Stimulated activated CD4-positive, alpha-beta T cell treated with anti-CD3 and anti-CD28 coated beads, Interleukin-4, amount 100 ng/mL, for 24 hours (primary cell): Measurements from ENCODE around the gene WDFY1.

Experiments used
- DNase-seq: peaks from one replicate; pipeline ENCODE4 v3.0.0-alpha.2; 2020

WDFY1 gene, protein sequence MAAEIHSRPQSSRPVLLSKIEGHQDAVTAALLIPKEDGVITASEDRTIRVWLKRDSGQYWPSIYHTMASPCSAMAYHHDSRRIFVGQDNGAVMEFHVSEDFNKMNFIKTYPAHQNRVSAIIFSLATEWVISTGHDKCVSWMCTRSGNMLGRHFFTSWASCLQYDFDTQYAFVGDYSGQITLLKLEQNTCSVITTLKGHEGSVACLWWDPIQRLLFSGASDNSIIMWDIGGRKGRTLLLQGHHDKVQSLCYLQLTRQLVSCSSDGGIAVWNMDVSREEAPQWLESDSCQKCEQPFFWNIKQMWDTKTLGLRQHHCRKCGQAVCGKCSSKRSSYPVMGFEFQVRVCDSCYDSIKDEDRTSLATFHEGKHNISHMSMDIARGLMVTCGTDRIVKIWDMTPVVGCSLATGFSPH

DNA sequence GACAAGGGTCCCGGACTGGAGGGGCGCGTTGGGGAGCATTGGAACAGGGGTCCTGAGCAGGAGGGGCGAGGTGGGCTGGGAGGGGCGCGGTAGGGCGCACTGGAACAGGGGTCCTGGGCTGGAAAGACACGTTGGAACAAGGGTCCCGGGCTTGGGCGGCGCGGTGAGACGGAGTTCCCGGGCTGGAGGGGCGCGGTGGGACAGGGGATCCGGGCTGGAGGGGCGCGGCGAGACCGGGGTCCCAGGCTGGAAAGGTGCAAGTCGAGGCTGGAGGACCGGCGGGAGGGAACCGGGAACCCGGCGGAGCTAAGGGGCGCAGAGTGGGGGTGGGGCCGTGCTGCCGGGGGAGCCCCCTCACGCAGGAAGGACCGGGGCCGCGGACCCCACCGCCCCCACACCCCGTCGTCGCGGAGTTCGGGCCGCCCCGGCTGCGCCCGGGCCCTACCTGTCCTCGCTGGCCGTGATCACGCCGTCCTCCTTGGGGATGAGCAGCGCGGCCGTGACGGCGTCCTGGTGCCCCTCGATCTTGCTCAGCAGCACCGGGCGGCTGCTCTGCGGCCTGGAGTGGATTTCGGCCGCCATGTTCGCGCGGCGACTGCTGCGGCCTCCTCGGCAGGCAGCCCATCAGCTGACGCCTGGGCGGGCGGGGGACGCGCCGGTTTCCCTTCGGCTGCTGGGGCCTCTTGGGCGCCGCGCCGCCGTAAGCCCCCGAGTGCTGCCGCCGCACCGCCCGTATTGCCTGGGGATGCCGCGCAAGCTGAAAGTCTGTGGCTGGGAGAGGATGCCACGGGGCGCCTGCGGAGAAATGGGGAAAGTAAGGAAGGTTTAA lies at the start of gene WDFY1:
Gene WDFY1 (minus strand): TSS at position 633 of the 829 bp plus-strand sequence. CDS start 51 bp downstream, at position 582.
- peak; percentile 82 for DNase-seq

DNA sequence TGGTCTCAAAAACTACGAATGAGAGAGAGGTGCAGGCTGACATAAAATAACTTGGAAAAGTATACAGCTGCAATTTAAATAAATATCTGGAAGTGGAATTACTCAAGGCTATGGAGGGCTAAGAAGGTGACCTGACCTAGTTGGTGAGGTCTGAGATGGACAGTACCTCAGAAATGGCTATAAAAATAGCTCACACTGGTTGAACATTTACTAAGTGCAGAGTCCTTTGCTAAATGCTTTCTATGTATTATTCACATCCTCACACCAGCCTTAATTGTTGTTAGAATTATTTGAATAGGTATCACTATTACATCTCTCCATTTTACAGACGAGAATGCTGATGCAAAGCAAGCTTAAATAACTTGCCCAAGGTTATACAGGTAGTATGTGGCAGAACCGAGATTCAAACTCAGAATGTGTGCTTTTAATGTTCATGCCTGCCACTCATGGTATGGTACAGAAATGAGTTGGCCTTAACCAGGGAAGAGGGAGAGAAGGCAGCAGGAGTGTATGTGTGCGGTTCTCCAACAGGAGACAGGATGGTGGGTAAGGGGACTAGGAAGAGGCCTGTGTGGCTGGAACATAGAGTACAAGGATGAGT lies 49.5 kb upstream of the WDFY1 start:
- DNase-seq: no peak

DNA sequence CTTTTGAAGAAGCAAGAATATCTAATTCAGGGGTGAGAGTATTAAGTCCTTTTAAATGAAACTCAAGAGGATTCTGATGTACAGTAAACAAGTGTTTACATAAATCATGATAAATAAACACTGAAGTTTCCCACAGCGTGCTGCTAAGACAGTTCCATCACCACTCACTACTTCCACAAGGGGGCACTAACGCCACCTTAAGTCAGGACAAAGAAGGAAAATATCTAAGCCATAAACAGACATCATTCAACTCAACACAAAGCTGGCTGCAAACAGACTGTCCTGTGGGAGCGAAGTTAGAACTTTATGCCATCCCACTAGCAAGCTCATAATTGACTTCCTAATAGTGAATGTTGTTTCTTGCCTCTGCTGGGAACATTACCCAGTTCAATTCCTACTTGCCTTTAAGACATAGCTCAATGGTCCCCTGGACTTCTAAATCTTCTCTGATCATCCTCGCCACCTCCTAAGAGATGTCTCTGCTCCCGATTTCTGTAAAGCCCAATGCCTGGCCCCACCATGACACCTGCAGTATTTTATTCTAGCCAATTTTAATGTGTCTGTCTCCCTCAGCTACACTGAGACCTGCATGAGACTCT lies 48.6 kb upstream of the WDFY1 start:
- peak; percentile 69 for DNase-seq

DNA sequence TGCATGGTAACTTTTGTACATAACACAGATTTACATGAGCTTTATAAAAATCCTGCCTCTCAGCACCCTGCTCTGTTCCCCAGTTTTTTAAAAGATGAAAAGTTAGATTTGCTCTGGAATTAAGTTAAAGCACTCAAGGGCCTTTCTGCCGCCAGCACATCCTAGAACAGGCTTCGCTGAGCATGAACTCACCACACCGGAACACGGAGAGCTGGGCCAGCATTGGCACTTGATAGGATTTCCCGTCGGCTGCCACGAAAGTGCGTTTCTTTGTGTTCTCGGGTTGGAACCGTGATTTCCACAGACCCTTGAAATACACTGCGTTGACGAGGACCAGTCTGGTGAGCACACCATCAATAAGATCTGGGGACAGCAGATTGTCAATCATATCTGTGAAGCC lies 46.5 kb upstream of the WDFY1 start:
- DNase-seq: no peak

DNA sequence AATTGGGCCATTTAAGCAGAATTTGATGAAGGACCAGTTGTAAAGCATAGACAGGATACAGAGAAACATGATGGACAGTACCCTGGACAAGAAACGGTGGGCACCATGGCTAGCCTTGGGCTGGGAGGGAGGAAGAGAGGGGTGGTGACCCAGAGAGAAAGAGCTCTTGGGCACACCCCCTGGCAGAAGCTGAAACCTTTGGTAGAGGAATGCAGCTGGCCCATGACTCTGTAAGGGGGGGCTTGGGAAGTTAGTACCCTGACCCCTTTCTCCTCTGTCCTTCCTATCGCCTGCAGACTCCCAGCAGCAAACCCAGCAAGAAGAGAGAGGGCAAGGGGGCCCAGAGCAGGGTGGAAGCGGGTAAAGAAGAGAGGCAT lies 44.7 kb upstream of the WDFY1 start:
- DNase-seq: no peak

DNA sequence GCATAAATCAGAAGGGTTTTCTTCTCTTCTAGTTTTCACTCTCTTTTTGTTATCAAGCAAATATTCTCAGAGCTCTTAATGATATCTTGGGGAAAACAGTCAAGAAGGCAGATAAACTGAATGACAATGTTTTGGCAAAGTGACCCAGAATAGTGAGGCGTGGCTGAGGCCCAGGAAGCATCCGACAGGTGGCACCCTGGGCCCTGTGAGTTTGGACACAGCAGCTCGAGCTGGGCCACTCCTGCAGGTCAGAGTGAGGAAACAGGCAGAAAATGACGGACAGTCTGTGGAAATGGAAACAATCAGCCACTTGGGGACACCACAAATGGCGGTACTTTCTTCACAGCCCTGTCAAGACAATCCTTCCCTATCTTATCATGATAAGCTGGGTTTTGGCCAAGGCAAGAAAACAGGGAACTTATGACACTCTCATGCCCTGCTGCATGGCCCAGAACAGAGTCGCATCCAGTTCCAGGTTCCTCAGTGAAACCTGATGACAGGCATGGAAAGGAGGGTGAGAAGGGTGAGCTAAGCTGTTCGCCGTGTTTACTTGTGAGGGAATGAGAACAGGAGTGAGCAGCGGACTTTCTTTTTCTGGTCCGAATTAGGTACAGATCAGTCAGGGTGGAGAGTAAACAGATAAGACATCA lies 44.2 kb upstream of the WDFY1 start:
- DNase-seq: no peak

DNA sequence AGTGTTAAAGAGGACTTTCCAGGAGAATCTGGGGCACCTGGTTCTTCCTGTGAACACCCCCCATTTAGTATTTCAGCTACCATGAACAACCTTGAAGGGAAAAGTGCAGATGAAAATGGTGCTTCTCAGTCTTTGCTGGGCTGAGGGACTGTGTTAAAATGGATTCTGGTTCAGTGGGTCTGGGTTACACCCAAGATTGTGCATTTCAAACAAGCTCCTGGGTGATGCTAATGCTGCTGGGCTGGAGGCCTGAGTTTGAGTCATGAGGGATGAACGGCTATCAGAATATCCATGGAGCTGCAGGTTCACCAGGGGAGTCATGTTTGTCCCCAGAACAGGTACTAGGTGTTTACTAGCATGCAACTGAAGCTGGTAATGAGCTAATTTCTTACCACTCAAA lies 36.1 kb upstream of the WDFY1 start:
- DNase-seq: no peak

DNA sequence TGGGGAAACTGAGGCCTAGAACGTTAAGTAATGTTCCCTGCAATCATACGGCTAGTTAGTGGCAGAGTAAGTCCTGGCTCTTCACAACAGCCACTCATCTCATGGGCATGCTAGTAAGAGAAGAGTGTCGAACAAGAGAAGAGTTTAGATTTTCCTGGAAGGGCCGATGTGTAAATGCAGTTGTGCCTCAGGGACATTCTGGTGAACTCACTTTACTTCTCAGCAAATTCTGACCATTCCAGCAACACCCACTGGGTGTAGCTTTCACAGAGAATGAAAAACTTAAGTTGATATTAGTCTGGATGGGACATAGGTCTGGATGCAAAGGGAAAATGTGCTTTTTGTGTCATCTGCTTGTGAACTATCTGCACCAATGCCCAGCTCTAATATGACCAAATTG lies 35.7 kb upstream of the WDFY1 start:
- no peak for DNase-seq

DNA sequence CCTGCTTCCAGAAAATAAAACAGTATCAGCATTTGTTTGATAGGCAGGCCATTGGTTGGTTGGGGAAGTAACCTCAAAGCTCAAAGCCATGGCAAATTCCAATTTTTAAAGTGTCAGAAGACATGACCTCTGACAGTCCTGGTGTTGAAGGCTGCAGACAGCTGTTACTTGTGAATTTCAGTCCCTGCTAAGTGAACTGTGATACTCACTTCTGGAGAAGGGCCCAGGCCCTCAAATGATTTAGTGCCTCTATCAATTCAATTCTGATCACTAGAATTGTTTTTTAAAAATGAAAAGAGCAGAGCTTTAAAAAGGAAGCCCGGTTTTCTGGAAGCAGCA lies 35.2 kb upstream of the WDFY1 start:
- DNase-seq: no peak

DNA sequence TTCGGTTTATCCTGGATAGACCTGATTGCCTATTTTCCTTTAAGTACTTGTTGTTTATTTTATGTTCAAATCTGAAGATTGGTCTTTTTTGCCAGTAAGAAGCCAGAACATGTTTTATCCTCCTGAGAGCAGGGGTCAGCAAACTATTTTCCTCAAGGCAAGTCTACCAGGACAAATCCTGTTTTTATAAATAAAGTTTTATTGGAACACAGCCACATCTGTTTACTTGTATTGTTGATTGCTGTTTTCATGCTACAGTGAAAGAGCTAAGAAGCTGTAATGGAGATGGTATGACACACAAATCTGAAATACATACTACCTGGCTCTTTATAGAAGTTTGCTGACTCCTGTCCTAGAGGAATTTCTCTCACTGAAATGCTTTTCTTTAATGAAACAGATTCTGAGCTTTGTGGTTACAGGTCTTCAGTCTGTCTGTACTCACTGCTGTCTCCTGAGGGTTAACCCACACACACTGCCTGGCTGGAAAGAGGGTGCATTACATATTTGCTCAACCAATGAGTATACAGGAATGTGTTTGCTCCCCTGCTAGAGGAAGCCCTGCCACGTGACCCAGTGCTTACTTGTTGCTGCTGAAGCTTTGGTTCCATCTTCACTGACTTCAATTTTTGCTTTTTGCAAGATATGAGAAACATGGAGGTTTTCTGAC lies 34.7 kb upstream of the WDFY1 start:
- DNase-seq: no peak

DNA sequence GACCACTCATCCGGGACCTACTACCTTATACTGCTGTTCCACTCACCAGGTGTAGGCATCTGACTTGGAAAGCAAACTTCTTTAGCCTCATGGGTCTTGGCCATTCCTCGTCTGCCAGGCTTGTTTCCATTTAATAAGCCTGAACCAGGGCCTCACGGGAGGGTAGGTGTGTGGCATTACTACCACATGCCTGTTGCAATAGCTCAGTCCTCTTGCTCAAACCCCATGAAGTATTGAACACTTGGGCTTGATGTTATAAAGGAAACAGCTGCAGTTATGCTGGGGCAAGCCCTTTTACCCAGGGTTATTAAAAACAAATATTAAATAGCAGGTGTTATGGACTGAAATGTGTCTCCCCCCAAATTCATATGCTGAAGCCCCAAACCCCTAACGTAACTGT lies 33.3 kb upstream of the WDFY1 start:
- DNase-seq: no peak

DNA sequence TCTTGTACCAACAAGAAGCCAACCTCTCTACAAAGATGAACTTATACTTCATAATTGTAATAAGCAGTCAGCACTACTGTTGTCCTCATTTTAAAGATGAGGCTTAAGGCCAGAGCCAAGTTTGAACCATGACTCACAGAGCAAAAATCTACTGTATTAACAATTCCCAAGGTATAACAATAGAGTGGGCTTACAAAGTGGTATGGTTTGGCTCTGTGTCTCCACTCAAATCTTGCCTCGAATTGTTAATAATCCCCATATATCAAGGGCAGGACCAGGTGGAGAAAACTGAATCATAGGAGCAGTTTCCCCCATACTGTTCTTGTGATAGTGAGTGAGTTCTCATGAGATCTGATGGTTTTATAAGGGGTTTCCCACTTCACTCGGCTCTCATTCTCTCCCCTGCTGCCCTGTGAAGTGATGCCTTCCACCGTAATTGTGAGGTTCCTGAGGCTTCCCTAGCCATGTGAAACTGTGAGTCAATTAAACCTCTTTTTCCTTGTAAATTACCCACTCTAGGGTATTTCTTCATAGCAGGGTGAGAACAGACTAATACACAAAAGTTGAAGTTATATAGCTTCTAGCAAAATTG lies 31.6 kb upstream of the WDFY1 start:
- DNase-seq: no peak

DNA sequence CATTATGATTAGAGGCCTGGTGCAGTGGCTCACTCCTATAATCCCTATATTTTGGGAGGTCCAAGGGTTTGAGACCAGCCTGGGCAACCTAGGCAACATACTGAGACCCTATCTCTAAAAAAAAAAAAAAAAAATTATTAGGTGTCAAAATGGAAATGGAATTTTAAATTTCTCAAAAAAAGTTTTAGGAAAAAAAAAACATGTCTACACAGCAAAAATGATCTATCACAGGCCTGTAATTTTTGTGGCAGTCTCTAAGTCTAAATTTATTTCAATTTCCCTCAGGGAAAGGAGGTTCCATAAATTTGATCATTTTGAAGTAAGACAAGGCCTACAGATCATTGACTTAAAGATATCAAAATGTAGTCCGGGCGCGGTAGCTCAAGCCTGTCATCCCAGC lies 28.5 kb upstream of the WDFY1 start:
- no peak for DNase-seq

DNA sequence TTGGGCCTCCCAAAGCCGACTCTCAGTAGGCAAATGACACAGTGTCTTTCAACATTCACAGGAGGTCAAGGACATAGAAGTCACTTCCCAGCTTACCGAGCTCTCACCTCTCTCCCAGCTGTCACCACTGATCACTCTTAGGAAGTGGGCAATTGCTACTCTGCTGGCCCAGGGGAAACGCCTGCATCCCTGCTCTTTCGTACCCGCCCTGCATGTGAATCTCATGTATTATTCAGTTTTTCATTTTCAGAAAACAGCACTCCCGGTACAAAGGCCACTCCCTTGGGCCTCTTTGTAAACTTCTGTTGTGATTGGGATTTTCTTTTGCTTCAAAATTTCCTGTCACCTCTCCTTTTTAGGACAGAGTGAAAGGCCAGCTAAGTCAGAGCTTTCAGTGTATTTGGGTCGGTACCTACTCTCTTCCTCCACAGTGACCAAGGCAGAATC lies 27.5 kb upstream of the WDFY1 start:
- DNase-seq: no peak

DNA sequence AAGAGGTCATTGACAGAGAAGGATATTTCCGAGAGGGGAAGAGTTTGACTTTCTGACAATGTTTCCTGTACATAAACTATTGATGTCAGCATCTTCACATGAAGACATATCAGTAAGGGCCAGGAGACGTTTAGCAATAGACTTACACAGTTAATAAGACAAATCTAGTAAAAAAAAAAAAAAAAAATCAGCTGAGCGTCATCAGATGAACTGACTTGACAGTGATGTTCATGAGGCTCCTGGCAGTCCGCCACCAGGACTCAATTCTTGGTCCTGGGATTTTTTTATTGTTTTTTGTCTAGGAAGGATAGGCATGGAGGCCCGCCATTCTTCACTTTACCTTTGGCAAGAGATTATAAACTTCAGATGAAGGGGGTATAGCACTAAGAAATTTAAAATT lies 26.6 kb upstream of the WDFY1 start:
- DNase-seq: no peak

DNA sequence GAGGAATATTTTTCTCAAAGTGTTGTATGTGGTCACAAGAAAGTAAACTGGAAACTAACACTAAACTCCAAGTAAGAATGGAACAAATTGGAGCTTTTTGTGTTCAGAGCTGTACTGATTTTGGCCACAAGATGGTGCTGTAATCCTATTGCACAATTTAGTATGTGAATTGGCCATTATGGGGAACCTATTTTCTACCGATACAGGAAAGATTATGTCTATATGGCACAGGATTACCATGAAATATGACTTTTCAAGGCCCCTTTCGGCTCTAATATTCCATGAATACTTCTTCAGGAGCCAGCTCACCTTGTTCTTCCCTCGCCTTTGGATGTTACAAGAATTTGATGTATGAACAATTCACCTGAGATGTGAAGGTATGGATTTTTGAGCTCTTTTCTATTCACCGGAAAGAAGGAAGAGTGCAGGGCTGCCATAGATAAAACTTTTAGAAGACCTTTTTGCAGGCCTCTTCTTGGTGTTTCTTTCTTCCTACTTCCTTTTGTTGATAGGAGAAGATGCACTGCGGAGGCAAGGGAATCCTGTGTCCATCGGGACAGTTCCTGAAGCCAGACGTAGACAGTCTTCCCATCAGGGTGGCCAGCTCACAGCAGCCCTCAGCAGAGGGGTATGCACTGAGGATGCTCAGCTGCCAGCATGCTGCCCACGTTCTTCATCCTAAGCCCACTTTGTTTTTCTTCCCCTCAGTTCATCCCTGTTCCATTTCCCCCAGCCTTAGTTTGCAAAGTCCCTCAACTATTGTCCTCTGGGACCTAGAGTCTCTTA lies 25.4 kb upstream of the WDFY1 start:
- DNase-seq: peak; percentile 72

DNA sequence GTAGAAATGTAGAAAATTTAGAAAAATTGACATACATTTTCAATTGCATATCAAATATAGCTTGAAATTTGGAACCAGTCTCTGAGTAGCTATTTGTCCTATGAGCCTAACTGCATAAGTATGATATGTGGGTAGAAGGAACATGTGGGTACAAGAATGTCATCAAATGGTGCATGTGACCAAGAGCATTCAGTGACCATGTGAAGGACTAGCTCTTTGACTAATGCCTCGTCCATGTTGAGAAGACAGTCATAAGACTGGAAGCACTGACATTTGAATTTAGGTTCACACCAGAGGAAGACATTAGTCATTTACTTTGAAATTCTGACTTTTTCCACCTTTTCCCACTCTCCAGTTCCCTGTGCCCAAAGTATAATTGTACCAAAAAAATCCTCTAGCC lies 24.7 kb upstream of the WDFY1 start:
- no peak for DNase-seq

DNA sequence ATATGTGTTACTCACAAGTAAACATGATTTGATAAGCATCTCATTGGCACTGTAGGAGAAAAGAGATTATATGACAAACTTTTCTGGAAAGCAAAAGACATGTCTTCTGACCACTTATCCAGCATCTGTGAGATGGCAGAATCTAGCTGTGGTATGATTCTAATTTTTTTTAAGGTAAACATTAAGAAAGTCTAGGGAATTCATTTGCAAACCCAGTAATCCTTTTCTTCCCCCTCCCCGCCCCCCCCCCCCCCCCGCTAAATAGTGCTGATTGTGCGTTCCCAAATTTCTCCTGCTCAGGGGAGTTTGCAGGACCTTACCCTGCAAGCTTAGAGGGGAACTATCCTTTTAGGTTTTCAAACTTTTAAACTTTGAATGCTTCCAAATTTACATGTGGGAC lies 24.2 kb upstream of the WDFY1 start:
- DNase-seq: no peak

DNA sequence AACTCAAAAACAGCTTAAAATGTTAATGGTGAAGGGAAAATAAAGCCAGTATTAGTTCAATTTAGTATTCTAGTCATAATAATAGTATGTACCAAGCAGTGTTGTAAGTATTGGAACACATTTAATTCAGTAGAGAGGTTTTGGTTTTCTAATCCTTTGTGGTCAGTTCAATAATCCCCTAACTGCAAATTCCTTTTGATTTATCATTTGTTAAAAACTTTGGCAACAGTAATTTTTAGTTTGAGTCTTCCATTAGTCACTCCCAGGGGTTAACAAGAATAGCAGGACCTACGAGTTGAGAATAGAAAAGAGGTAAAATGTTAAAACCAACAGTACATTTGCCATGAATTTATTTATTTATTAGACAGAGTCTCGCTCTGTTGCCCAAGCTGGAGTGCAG lies 22.8 kb upstream of the WDFY1 start:
- no peak for DNase-seq

DNA sequence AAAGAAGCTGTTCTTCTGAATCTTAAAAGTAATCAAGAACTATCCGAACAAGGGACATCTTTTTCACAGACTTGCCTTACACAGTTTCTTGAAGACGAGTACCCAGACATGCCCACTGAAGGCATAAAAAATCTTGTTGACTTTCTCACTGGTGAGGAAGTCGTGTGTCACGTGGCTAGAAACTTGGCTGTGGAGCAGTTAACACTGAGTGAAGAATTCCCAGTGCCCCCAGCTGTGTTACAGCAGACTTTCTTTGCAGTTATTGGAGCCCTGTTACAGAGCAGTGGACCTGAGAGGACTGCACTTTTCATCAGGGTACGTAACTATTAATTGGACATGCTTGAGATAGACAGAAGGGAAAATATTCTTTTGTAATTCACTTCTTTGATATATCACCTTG lies 14.6 kb upstream of the WDFY1 start:
- no peak for DNase-seq
